Activated naive CD8-positive, alpha-beta T cell treated with anti-CD3 and anti-CD28 coated beads, Interleukin-2, amount 10 ng/mL, durations not matched to agents 7 days and 5 days (primary cell): ENCODE measurements around the gene HMCN1. TPM values are rescaled to one million over a fixed set of nuclear protein-coding genes. Genes with fewer than 3 reads are reported as not detected.
"Not testable (repeated sequence)": the region's sequence is repeated elsewhere in the genome, so short reads cannot be mapped to it uniquely, and the experiment has no call there.

ENCODE experiments used
- ATAC-seq: fragments of 150-1000 bp; cut with Tn5 transposase; one replicate; pipeline ENCODE4 v1.10.0; 2021; ENCODE audit warnings: low read depth, moderate library complexity
- POLR2A ChIA-PET: fragments of 350-600 bp; sonication (Branson Sonifier 250); formaldehyde crosslinking; loops from one replicate; lab custom pipeline; 2021; ENCODE audit warnings: antibody characterized with exemption; lab: Charles Lee
- DNase-seq: peaks from one replicate; pipeline ENCODE4 v3.0.0; 2021
- H3K27ac Mint-ChIP-seq: one replicate; pipeline ENCODE4 v1.8.0; 2022; ENCODE audit warnings: mild to moderate bottlenecking, mixed read lengths
- H3K27me3 Mint-ChIP-seq: one replicate; pipeline ENCODE4 v1.8.0; 2022; ENCODE audit warnings: mild to moderate bottlenecking, moderate library complexity, mixed read lengths
- H3K36me3 Mint-ChIP-seq: one replicate; pipeline ENCODE4 v1.8.0; 2021; ENCODE audit warnings: mild to moderate bottlenecking, mixed read lengths
- H3K4me1 Mint-ChIP-seq: one replicate; pipeline ENCODE4 v1.8.0; 2021; ENCODE audit warnings: mixed read lengths
- H3K4me3 Mint-ChIP-seq: one replicate; pipeline ENCODE4 v1.8.0; 2022; ENCODE audit warnings: mild to moderate bottlenecking, moderate library complexity, mixed read lengths
- H3K9me3 Mint-ChIP-seq: one replicate; pipeline ENCODE4 v1.8.0; 2021; ENCODE audit warnings: mixed read lengths
- total RNA-seq, 2 experiments: library from RNA; stranded (reverse); gene quantifications; one replicate each; pipeline ENCODE4 v1.2.3, GENCODE V29; 2021

HMCN1 gene
- total RNA-seq, 2 experiments from 2014 or later = 0.34 to 0.55 TPM

DNA sequence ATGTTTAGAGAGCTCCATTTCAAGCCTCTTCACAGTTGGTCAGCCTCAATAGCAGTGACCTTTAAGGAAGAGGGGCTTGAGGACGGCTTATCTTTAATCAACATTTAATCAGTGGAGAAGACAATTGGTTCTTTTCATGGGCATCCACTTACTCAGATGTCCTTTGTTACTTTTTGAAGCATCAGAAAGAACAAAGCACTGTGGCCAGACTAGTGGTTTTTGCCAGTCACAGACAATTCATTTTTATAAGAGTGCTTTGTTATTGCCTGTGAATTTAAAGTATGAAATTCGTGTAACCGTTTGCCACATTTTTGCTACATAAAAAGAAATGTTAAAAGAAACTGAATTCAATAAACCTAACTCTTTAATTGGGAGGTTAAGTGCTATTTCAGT lies 418.0 kb downstream of the HMCN1 start:
- H3K36me3 Mint-ChIP-seq = no peaks in the 10 kb centered on the region

DNA sequence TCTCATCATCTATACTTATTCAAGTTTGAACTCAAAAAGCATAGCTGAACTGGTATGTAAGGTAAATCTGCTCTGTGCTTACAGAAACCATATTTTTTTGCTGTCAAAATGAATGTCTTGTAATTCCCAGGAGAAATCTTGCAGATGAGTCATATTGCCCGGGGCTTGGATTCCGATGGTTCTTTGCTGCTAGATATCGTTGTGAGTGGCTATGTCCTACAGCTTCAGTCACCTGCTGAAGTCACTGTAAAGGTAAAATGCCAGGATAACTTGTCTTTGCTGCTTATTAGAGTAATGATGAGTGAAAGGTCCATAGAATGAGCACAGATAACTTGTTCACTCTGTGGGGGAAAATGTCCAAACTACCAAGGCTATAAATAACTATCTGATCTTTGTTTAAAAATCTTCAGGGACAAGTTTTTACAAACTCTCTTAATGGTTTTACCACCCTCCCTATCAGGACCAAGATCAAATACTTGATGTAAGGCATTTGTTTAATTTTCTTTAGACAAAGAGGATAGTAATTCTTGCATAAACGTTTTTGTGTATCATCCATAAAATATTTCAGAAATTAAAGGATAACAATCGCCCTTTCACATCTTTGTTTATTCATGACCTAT lies 418.5 kb downstream of the HMCN1 start:
- Mint-ChIP-seq H3K27ac (no peak overlapping the region), H3K36me3 (no peaks in the 10 kb centered on the region), H3K4me1 (no peaks in the 10 kb centered on the region), H3K4me3 (no peak overlapping the region), H3K27me3 (no peaks in the 10 kb centered on the region), H3K9me3 (no peaks in the 10 kb centered on the region)
- DNase-seq (no peak), ATAC-seq (no peak)
- POLR2A ChIA-PET = no interaction called here

More for the DNA sequence above, 418.0 kb downstream of the HMCN1 start:
- H3K4me3 Mint-ChIP-seq = no peak overlapping the region
- POLR2A ChIA-PET = no interaction called here
- no peaks in the 10 kb centered on the region for H3K9me3 Mint-ChIP-seq
- no peaks in the 10 kb centered on the region for H3K27me3 Mint-ChIP-seq
- no peak overlapping the region for H3K27ac Mint-ChIP-seq
- H3K4me1 Mint-ChIP-seq = no peaks in the 10 kb centered on the region
- ATAC-seq (no peak), DNase-seq (no peak)

DNA sequence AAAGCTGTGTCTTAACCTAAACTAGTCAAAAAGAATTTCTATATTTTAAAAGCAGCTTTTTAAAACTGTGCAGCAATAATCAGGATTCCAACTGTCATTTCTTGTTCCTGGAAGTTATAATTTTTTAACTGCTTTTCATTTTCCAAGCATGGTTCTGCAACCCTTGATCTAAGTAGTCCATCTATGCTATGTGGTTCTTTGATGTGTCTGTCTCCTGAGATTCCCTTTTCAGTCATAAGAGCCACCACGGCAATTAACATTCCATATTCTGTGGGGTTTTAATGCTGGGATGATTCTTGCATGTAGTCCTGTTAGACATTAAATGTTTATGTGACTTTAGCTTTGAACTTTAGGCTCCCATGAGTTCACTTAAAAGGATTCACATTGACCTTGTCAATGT lies 420.5 kb downstream of the HMCN1 start:
- Mint-ChIP-seq H3K9me3 (no peaks in the 10 kb centered on the region), H3K4me3 (no peak overlapping the region), H3K27ac (no peak overlapping the region), H3K4me1 (no peaks in the 10 kb centered on the region), H3K27me3 (no peaks in the 10 kb centered on the region), H3K36me3 (no peaks in the 10 kb centered on the region)
- ATAC-seq = no peak
- POLR2A ChIA-PET = no interaction called here
- DNase-seq = no peak

DNA sequence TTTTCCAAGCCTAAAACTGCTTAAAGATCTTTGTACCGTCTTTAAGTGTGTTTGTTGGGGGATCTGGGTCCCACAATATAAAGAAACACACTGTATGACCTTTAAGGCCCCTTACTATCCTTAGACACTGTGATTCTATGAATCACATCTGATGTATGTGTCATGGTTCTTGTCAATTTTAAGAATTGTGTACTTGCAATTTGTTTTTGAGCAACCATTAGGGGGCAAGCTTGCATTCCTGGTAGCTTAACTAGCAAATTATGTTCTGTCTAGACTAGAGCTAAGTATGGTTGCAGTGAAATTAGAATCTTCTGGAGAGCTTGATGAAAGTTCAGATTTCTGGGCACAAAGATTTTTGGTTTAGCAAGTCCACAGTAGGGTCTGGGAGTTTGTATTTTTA lies 421.4 kb downstream of the HMCN1 start:
- Mint-ChIP-seq H3K36me3 (no peaks in the 10 kb centered on the region), H3K4me1 (no peaks in the 10 kb centered on the region), H3K27me3 (no peaks in the 10 kb centered on the region), H3K27ac (no peak overlapping the region), H3K4me3 (no peak overlapping the region), H3K9me3 (no peaks in the 10 kb centered on the region)
- POLR2A ChIA-PET = no interaction called here
- DNase-seq (no peak), ATAC-seq (no peak)

DNA sequence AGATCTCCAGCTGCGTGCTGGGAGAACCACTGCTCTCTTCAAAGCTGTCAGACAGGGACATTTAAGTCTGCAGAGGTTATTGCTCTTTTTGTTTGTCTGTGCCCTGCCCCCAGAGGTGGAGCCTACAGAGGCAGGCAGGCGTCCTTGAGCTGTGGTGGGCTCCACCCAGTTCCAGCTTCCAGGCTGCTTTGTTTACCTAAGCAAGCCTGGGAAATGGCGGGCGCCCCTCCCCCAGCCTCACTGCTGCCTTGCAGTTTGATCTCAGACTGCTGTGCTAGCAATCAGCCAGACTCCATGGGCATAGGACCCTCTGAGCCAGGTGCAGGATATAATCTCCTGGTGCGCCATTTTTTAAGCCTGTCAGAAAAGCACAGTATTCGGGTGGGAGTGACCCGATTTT lies 428.7 kb downstream of the HMCN1 start:
- H3K4me1 Mint-ChIP-seq, POLR2A ChIA-PET, DNase-seq, H3K27ac Mint-ChIP-seq, H3K9me3 Mint-ChIP-seq, H3K4me3 Mint-ChIP-seq, ATAC-seq, H3K36me3 Mint-ChIP-seq: not testable (repeated sequence)
- H3K27me3 Mint-ChIP-seq = peaks cover 11% of the 10 kb centered on the region

DNA sequence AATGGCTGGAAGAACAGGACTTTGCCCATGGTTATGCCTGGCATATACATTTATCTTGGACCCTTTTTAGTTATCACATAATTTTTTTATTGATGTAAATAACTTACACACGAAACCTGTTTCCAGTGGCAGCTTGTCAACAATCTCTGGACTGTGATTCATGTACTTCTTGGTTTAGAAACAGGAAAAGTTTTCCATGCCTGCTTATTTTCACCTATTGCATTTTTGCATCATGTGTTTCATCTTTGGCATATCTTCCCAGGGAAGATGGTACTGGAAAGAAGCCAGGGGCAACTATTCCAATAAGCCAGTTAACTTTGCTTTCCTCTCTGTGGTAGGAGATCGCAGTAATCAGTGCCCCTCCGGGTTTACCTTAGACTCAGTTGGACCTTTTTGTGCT lies 430.6 kb downstream of the HMCN1 start:
- POLR2A ChIA-PET = no interaction called here
- ATAC-seq (no peak), DNase-seq (no peak)
- Mint-ChIP-seq H3K27me3 (peaks cover 11% of the 10 kb centered on the region), H3K36me3 (no peaks in the 10 kb centered on the region), H3K4me1 (no peaks in the 10 kb centered on the region), H3K4me3 (no peak overlapping the region), H3K27ac (no peak overlapping the region), H3K9me3 (no peaks in the 10 kb centered on the region)

DNA sequence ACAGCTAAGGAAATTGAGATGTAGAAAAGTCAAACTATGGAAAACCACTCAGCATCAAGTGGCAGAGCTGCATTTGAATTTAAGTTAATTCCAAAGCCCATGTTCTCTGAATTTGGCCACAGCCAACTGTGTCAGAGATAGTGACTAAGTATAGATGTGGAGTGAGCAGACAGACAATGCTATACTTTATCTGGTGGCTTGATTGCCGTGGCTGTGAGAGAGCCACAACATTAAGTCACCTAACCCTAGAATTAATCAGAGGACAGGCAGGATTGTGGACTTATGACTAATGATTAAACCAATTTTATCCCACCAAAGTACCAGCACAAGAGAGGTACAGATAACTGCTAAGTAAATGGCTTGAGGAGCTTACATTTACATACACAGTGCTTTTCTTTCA lies 431.1 kb downstream of the HMCN1 start:
- ATAC-seq = no peak

DNA sequence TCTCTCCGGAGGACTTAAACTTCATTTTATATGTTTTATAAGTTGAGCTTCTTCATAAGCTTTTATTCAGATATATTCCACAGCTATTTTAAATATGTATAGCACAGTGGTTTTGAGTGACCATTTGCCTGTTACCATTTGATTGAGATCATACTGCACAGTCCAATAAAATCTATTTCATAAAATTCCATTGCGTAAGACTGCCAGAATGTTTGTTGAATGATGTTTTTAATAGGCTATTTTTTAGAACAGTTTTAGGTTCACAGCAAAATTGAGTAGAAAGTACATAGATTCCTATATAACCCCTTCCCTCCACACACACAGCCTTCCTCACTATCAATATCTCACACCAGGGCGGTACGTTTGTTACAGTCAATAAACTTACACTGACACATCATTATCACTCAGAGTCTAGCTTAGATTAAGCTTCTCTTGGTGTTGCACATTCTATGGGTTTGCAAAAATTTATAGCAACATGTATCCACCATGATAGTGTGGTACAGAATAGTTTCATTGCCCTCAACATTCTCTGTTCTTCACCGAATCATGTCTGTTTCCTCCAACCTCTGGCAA lies 433.0 kb downstream of the HMCN1 start:
- Mint-ChIP-seq H3K4me1 (no peaks in the 10 kb centered on the region), H3K9me3 (no peaks in the 10 kb centered on the region)
- POLR2A ChIA-PET = no interaction called here

More for the DNA sequence above, 431.1 kb downstream of the HMCN1 start:
- no peaks in the 10 kb centered on the region for H3K36me3 Mint-ChIP-seq
- H3K4me3 Mint-ChIP-seq = no peak overlapping the region
- no peak overlapping the region for H3K27ac Mint-ChIP-seq
- H3K4me1 Mint-ChIP-seq = no peaks in the 10 kb centered on the region
- POLR2A ChIA-PET = no interaction called here
- peaks cover 13% of the 10 kb centered on the region for H3K27me3 Mint-ChIP-seq
- DNase-seq = no peak
- no peaks in the 10 kb centered on the region for H3K9me3 Mint-ChIP-seq

DNA sequence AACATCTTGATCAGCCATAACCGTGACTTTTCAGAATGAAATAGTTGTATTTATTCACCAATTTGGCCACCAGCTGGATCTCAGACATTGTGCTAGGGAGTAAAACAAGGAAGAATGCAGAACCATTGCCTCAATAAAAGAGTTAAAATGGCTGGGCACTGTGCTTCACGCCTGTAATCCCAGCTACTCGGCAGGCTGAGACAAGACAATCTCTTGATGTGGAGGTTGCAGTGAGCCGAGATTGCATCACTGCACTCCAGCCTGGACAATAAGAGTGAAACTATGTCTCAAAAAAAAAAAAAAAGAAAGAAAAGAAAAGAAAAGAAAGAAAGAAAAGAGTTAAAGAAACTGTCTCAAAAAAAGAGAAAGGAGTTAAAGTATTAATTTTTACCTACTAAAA lies 441.4 kb downstream of the HMCN1 start:
- H3K4me3 Mint-ChIP-seq = no peak overlapping the region
- POLR2A ChIA-PET = no interaction called here
- ATAC-seq (no peak), DNase-seq (no peak)
- H3K27ac Mint-ChIP-seq = no peak overlapping the region
- H3K9me3 Mint-ChIP-seq = no peaks in the 10 kb centered on the region
- no peaks in the 10 kb centered on the region for H3K4me1 Mint-ChIP-seq
- H3K27me3 Mint-ChIP-seq = peaks cover 9% of the 10 kb centered on the region
- no peaks in the 10 kb centered on the region for H3K36me3 Mint-ChIP-seq

More for the DNA sequence above, 433.0 kb downstream of the HMCN1 start:
- Mint-ChIP-seq H3K36me3 (no peaks in the 10 kb centered on the region), H3K27ac (no peak overlapping the region), H3K27me3 (peaks cover 13% of the 10 kb centered on the region), H3K4me3 (no peak overlapping the region)
- no peak for DNase-seq
- no peak for ATAC-seq

DNA sequence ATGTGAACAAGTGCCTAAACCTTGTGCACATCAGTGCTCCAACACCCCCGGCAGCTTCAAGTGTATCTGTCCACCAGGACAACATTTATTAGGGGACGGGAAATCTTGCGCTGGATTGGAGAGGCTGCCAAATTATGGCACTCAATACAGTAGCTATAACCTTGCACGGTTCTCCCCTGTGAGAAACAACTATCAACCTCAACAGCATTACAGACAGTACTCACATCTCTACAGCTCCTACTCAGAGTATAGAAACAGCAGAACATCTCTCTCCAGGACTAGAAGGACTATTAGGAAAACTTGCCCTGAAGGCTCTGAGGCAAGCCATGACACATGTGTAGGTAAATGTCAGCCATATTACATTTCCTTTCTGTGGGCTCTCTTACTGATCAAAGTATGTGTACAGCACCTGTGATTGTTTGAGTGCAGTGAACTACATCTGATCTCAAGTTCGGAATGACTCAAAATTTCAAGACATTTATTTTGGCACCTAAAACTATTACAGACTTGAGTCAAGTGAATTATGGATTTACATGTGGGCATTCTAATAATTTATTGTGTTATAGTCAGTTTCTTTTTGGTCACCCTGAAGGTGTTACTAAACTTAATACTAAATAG lies 444.3 kb downstream of the HMCN1 start:
- Mint-ChIP-seq H3K27ac (no peak overlapping the region), H3K36me3 (no peaks in the 10 kb centered on the region), H3K27me3 (peaks cover 9% of the 10 kb centered on the region), H3K4me3 (no peak overlapping the region), H3K9me3 (no peaks in the 10 kb centered on the region), H3K4me1 (no peaks in the 10 kb centered on the region)
- POLR2A ChIA-PET = no interaction called here
- ATAC-seq (no peak), DNase-seq (no peak)

DNA sequence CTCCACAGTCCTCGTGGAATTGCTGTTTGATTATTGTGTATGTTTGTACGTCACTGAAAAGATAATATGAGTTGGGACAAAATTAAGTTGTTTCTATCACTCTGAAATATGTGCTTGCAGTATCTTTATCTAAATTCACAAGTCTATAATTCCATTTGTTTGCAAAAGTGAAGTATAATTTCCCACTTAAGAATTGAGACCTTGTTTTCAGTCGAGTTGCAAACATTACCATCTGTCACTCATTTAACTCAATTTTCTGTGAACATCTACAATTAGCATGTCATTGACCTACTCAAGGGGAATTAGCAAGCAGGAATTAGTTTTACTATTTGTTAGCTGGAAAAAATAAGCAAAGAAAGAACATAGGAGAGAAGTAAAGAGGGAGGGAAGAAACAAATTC lies 445.0 kb downstream of the HMCN1 start:
- Mint-ChIP-seq H3K27me3 (peaks cover 10% of the 10 kb centered on the region), H3K36me3 (no peaks in the 10 kb centered on the region), H3K9me3 (no peaks in the 10 kb centered on the region), H3K4me1 (no peaks in the 10 kb centered on the region), H3K4me3 (no peak overlapping the region), H3K27ac (no peak overlapping the region)
- POLR2A ChIA-PET = no interaction called here
- DNase-seq (no peak), ATAC-seq (no peak)

DNA sequence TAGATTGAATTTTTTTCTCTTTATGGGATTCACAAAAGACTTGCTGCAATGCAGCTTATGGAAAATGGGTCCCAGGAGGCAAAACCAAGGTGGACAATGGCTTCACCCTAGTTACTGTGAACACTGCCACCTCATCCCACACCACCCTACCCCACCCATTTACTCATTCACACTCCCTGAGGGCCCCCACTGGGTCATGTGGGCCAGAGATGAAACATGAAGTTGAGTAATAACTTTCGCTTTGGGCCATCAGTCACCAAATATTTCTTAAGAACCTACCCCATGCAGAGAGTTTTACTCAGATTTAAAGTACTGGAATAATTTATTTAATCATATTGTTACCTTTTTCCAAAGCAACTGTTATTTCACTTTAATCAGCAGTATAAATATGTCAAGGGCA lies 449.0 kb downstream of the HMCN1 start:
- H3K27me3 Mint-ChIP-seq = peaks cover 9% of the 10 kb centered on the region
- no peaks in the 10 kb centered on the region for H3K9me3 Mint-ChIP-seq
- POLR2A ChIA-PET = no interaction called here
- no peak for DNase-seq
- H3K4me1 Mint-ChIP-seq = no peaks in the 10 kb centered on the region
- no peak for ATAC-seq
- H3K36me3 Mint-ChIP-seq = no peaks in the 10 kb centered on the region
- H3K27ac Mint-ChIP-seq = no peak overlapping the region
- no peak overlapping the region for H3K4me3 Mint-ChIP-seq

DNA sequence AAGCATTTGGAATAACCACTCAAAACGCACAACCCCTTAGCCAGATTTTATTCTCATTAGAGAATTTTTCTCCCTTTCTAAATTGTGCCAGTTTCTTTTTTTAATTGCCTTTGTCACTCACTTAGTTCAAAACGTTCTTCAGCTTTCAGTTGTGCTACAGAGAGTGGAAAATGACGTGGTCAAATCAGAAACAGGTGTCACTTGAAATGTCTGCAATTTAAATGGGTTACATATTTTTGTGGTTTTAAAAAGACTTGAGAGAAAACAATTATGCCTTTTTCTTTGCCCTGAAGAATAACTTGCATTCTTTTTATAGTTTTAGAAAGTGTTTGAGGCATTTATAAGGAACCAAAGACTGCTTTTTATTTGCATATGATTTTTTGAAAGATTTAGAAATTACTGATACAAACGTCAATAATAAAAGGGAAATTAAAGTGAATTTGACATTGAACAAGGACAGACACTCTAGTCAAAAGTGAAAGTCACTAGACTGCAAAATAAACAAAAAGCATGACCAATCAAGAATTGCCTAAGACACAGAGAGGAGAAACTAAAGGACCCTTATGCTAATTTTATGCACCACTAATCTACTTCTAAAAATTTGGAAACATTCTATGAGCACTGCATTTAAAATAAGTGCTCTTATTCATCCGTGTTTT lies 449.9 kb downstream of the HMCN1 start:
- Mint-ChIP-seq H3K4me3 (no peak overlapping the region), H3K36me3 (no peaks in the 10 kb centered on the region)
- POLR2A ChIA-PET = no interaction called here

DNA sequence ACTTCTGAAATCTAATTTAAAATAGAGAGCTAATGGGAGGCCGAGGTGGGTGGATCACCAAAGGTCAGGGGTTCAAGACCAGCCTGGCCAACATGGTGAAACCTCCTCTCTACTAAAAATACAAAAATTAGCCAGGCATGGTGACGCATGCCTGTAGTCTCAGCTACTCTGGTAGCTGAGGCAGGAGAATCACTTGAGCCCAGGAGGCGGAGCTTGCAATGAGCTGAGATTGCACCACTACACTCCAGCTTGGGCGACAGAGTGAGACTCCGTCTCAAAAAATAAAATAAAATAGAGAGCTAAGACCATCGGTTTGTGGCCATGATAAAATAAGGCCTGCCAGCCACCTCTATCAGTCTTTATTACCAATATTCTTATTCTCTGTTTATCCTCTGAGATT lies 452.1 kb downstream of the HMCN1 start:
- POLR2A ChIA-PET, H3K9me3 Mint-ChIP-seq, H3K4me1 Mint-ChIP-seq, DNase-seq, H3K36me3 Mint-ChIP-seq, ATAC-seq, H3K27ac Mint-ChIP-seq, H3K4me3 Mint-ChIP-seq: not testable (repeated sequence)
- H3K27me3 Mint-ChIP-seq = peaks cover 12% of the 10 kb centered on the region

More for the DNA sequence above, 449.9 kb downstream of the HMCN1 start:
- H3K27me3 Mint-ChIP-seq = peaks cover 8% of the 10 kb centered on the region
- no peaks in the 10 kb centered on the region for H3K4me1 Mint-ChIP-seq
- no peaks in the 10 kb centered on the region for H3K9me3 Mint-ChIP-seq
- ATAC-seq (no peak), DNase-seq (no peak)
- H3K27ac Mint-ChIP-seq = no peak overlapping the region
